Measurements from ENCODE around the gene PPBP. TPM values are rescaled to one million over a fixed set of nuclear protein-coding genes. Genes with fewer than 3 reads are reported as not detected.

Gene PPBP
- total RNA-seq, 1 experiment from 2014 or later: not detected

GRCh38 chr4:74028504-74028903, 40.5 kb upstream of the PPBP start:
- POLR2A ChIA-PET: no interaction called here
- TF ChIP-seq ZNF512 (CRISPR knock-in tag; IDR thresholded peaks at IDR 0.05; ENCODE audit: borderline replicate concordance): no peak
- TF ChIP-seq NFYB (CRISPR knock-in tag; conservative IDR thresholded peaks at IDR 0.05; ENCODE audit: low read depth): no peak
- no peak for TF ChIP-seq CBFB (CRISPR knock-in tag; IDR thresholded peaks at IDR 0.05; ENCODE audit: low read depth)
- TF ChIP-seq OVOL2 (CRISPR knock-in tag; IDR thresholded peaks at IDR 0.05; ENCODE audit: borderline replicate concordance): no peak
- no peak for TF ChIP-seq TEAD1 (CRISPR knock-in tag; IDR thresholded peaks at IDR 0.05)
- TF ChIP-seq E2F5 (CRISPR knock-in tag; IDR thresholded peaks at IDR 0.05): no peak
- TF ChIP-seq HMGA2 (CRISPR knock-in tag; IDR thresholded peaks at IDR 0.05): no peak
- no peak for TF ChIP-seq ZBTB43 (CRISPR knock-in tag; IDR thresholded peaks at IDR 0.05)
- TF ChIP-seq MAX (CRISPR knock-in tag; IDR thresholded peaks at IDR 0.05): no peak
- TF ChIP-seq FOXP1 (CRISPR knock-in tag; IDR thresholded peaks at IDR 0.05; ENCODE audit: borderline replicate concordance): no peak
- no peak for TF ChIP-seq STAT6 (CRISPR knock-in tag; conservative IDR thresholded peaks at IDR 0.05; ENCODE audit: low read depth)
- no peak for TF ChIP-seq PREB (CRISPR knock-in tag; IDR thresholded peaks at IDR 0.05; ENCODE audit: borderline replicate concordance)
- TF ChIP-seq ZNF396 (CRISPR knock-in tag; IDR thresholded peaks at IDR 0.05; ENCODE audit: borderline replicate concordance): no peak
- no peak for TF ChIP-seq ATF1 (CRISPR knock-in tag; IDR thresholded peaks at IDR 0.05)
- TF ChIP-seq SMAD3 (CRISPR knock-in tag; IDR thresholded peaks at IDR 0.05; ENCODE audit: borderline replicate concordance): no peak
- no peak for TF ChIP-seq TP53 (CRISPR knock-in tag; IDR thresholded peaks at IDR 0.05)
- TF ChIP-seq ZNF281 (CRISPR knock-in tag; IDR thresholded peaks at IDR 0.05): no peak
- no peaks in the 10 kb centered on the region for H3K27me3 Mint-ChIP-seq (ENCODE audit: low read depth)
- CTCF ChIA-PET: interaction anchor here (1.4 kb wide), 1 partner anchor 10 kb away, joined by 4 read pairs; the partner anchor contains the start of gene CXCL3
- DNase-seq (ENCODE audit: low spot score) (no peak), ATAC-seq (no peak)
- peaks cover 13% of the 10 kb centered on the region; the same call in 1 of the 2 replicates for H3K9me3 Mint-ChIP-seq
- H3K27ac Mint-ChIP-seq: peak overlapping the region; percentile 16; the same call in 1 of the 2 replicates
- no peak overlapping the region for H3K4me3 Mint-ChIP-seq
- no peaks in the 10 kb centered on the region for H3K36me3 Mint-ChIP-seq
- no peaks in the 10 kb centered on the region for H3K4me1 Mint-ChIP-seq
